HEK293T (cell line): ENCODE measurements around the gene NOD2.

Experiments
- CTCF ChIA-PET: fragments of 350-600 bp; formaldehyde crosslinking; extraction: SDS; loops from one replicate; lab custom pipeline; 2021; ENCODE audit warnings: antibody characterized with exemption, inconsistent platforms; lab: Yijun Ruan, JAX
- POLR2A ChIA-PET: fragments of 350-600 bp; formaldehyde crosslinking; extraction: SDS; loops from one replicate; lab custom pipeline; 2020; ENCODE audit warnings: antibody characterized with exemption, inconsistent platforms; lab: Yijun Ruan, JAX
- DNase-seq: peaks from one replicate; pipeline ENCODE4 v3.0.0; 2012; ENCODE audit warnings: mixed read lengths; ENCODE audit errors: extremely low spot score
- ARNT ChIP-seq: fragments of 450-650 bp; IDR thresholded peaks from 2 replicates; pipeline ENCODE4 v1.6.1; 2017; ENCODE audit warnings: mild to moderate bottlenecking
- BHLHE40 ChIP-seq: fragments of 450-650 bp; IDR thresholded peaks from 2 replicates; pipeline ENCODE4 v1.6.1; 2016; ENCODE audit warnings: mild to moderate bottlenecking, moderate library complexity, borderline replicate concordance
- CTBP1 ChIP-seq: fragments of 450-650 bp; IDR thresholded peaks from 2 replicates; pipeline ENCODE4 v1.6.1; 2016; ENCODE audit warnings: borderline replicate concordance
- ELF4 ChIP-seq: fragments of 450-650 bp; IDR thresholded peaks from 2 replicates; pipeline ENCODE4 v1.6.1; 2017; ENCODE audit warnings: antibody characterized with exemption
- FOXA1 ChIP-seq: fragments of 450-650 bp; IDR thresholded peaks from 2 replicates; pipeline ENCODE4 v1.6.1; 2016; ENCODE audit warnings: mild to moderate bottlenecking
- FOXK2 ChIP-seq: fragments of 450-650 bp; IDR thresholded peaks from 2 replicates; pipeline ENCODE4 v1.6.1; 2016; ENCODE audit warnings: mild to moderate bottlenecking
- FOXM1 ChIP-seq: fragments of 450-650 bp; IDR thresholded peaks from 2 replicates; pipeline ENCODE4 v1.6.1; 2017; ENCODE audit warnings: mild to moderate bottlenecking, borderline replicate concordance
- HDGF ChIP-seq: fragments of 450-650 bp; IDR thresholded peaks from 2 replicates; pipeline ENCODE4 v1.6.1; 2017; ENCODE audit warnings: antibody characterized with exemption, borderline replicate concordance
- L3MBTL2 ChIP-seq: fragments of 450-650 bp; conservative IDR thresholded peaks from 2 replicates; pipeline ENCODE4 v1.6.1; 2016; ENCODE audit warnings: mild to moderate bottlenecking
- LEF1 ChIP-seq: fragments of 450-650 bp; IDR thresholded peaks from 2 replicates; pipeline ENCODE4 v1.6.1; 2017; ENCODE audit warnings: mild to moderate bottlenecking, borderline replicate concordance
- NFRKB ChIP-seq: fragments of 450-650 bp; IDR thresholded peaks from 2 replicates; pipeline ENCODE4 v1.6.1; 2016; ENCODE audit warnings: mild to moderate bottlenecking, moderate library complexity
- PKNOX1 ChIP-seq: fragments of 450-650 bp; IDR thresholded peaks from 2 replicates; pipeline ENCODE4 v1.6.1; 2016
- SP1 ChIP-seq: fragments of 450-650 bp; IDR thresholded peaks from 2 replicates; pipeline ENCODE4 v1.6.1; 2017
- SUZ12 ChIP-seq: fragments of 450-650 bp; IDR thresholded peaks from 2 replicates; pipeline ENCODE4 v1.6.1; 2016; ENCODE audit warnings: mild to moderate bottlenecking
- TARDBP ChIP-seq: fragments of 450-650 bp; IDR thresholded peaks from 2 replicates; pipeline ENCODE4 v1.6.1; 2016
- ZNF384 ChIP-seq: fragments of 450-650 bp; IDR thresholded peaks from 2 replicates; pipeline ENCODE4 v1.6.1; 2016

NOD2 gene

GRCh38 chr16:50699326-50700159, 6.1 kb downstream of the NOD2 start:
- CTCF ChIA-PET: no interaction called here
- POLR2A ChIA-PET: no interaction called here
- no peak for DNase-seq
- TF ChIP-seq NFRKB: no peak
- no peak for TF ChIP-seq FOXA1
- TF ChIP-seq PKNOX1: no peak
- no peak for TF ChIP-seq ARNT
- TF ChIP-seq ELF4: no peak
- no peak for TF ChIP-seq HDGF
- TF ChIP-seq L3MBTL2: no peak
- no peak for TF ChIP-seq ZNF384
- TF ChIP-seq CTBP1: no peak
- TF ChIP-seq TARDBP: no peak
- TF ChIP-seq SUZ12: no peak
- TF ChIP-seq BHLHE40: no peak
- no peak for TF ChIP-seq FOXK2
- no peak for TF ChIP-seq FOXM1
- no peak for TF ChIP-seq SP1
- no peak for TF ChIP-seq LEF1

- CTCF ChIA-PET: interaction anchor here (0.6 kb wide), 1 partner anchor 587 kb away, joined by 4 read pairs; no protein-coding TSS in a partner anchor
- POLR2A ChIA-PET: no interaction called here
Observed at GRCh38 chr16:50702725-50703124, 9.3 kb downstream of the NOD2 start.

GRCh38 chr16:50704245-50704644, 10.8 kb downstream of the NOD2 start:
- ChIA-PET POLR2A (no interaction called here), CTCF (no interaction called here)
- TF ChIP-seq FOXA1 (no peak), TARDBP (no peak), SP1 (no peak), NFRKB (no peak), LEF1 (no peak), L3MBTL2 (no peak), SUZ12 (no peak), FOXM1 (no peak), PKNOX1 (no peak), BHLHE40 (no peak), HDGF (no peak), ELF4 (no peak), FOXK2 (no peak), ZNF384 (no peak), CTBP1 (no peak), ARNT (no peak)
- DNase-seq: no peak

More at GRCh38 chr16:50702725-50703124, 9.3 kb downstream of the NOD2 start:
- TF ChIP-seq PKNOX1: no peak
- no peak for TF ChIP-seq ARNT
- TF ChIP-seq L3MBTL2: no peak
- no peak for TF ChIP-seq HDGF
- TF ChIP-seq SUZ12: no peak
- no peak for TF ChIP-seq FOXA1
- TF ChIP-seq FOXK2: no peak
- TF ChIP-seq CTBP1: no peak
- TF ChIP-seq ELF4: no peak
- no peak for TF ChIP-seq FOXM1
- TF ChIP-seq NFRKB: no peak
- no peak for TF ChIP-seq ZNF384
- TF ChIP-seq TARDBP: no peak
- TF ChIP-seq LEF1: no peak
- no peak for TF ChIP-seq SP1
- no peak for TF ChIP-seq BHLHE40
- DNase-seq: no peak

GRCh38 chr16:50705436-50706110, 12.2 kb downstream of the NOD2 start:
- no peak for TF ChIP-seq CTBP1
- no peak for TF ChIP-seq ZNF384
- no peak for TF ChIP-seq SUZ12
- no peak for TF ChIP-seq NFRKB
- TF ChIP-seq FOXA1: no peak
- no peak for TF ChIP-seq FOXM1
- TF ChIP-seq ELF4: no peak
- no peak for TF ChIP-seq FOXK2
- no peak for TF ChIP-seq LEF1
- no peak for TF ChIP-seq PKNOX1
- TF ChIP-seq TARDBP: no peak
- no peak for TF ChIP-seq HDGF
- POLR2A ChIA-PET: no interaction called here
- no peak for DNase-seq
- CTCF ChIA-PET: no interaction called here
